DMS153 treated with DMSO at 0.1 percent for 48 hours (cell line): ENCODE data around the gene OR5H2.
"Not testable (repeated sequence)": the region's sequence is repeated elsewhere in the genome, so short reads cannot be mapped to it uniquely, and the experiment has no call there.

ENCODE experiments used
- DNase-seq: peaks from one replicate; lab custom pipeline; 2025; ENCODE audit not compliant: unreplicated experiment; lab: John Stamatoyannopoulos, UW

The OR5H2 gene

GRCh38 chr3:98282205-98282604 is at the start of gene OR5H2:
TSS of gene OR5H2 (plus strand) at chr3:98282505. CDS start at chr3:98282903, 398 bp downstream.
- no peak for DNase-seq

DNA sequence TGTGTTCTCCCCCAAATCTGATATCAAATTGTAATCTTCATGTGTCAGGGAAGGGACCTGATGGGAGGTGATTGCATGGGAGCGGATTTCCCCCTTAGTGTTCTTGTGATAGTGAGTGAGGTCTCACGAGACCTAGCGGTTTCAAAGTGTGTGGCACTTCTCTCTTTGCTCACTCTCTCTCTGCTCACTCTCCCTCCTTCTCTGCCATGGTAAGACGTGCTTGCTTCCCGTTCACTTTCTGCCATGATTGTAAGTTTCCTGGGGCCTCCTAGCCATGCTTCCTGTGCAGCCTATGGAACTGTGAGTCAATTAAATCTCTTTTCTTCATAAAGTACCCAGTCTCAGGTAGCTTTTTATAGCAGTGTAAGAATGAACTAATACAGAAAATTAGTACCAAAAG is 48.8 kb upstream of the OR5H2 start:
- no peak for DNase-seq

- no peak for DNase-seq
These were observed 42.2 kb upstream of the OR5H2 start for GRCh38 chr3:98240131-98240530.

DNA sequence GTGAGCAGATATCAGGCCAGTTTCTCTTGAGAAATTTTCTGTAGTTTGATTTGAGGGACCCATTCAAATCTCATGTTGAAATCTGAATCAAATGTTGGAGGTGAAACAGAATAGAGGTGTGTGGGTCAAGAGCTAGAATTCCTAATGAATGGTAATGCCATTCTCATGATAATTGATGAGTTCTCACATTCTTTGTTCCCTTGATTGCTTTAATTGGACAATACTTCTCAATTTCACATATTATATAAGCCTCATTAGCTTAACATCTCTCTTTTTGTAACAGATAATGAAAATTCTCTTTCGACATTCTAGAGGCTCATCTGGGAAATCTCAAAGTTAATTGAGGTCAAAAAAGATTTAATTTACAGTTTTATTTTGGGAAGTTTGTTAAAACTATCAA is 40.1 kb upstream of the OR5H2 start:
- no peak for DNase-seq

DNA sequence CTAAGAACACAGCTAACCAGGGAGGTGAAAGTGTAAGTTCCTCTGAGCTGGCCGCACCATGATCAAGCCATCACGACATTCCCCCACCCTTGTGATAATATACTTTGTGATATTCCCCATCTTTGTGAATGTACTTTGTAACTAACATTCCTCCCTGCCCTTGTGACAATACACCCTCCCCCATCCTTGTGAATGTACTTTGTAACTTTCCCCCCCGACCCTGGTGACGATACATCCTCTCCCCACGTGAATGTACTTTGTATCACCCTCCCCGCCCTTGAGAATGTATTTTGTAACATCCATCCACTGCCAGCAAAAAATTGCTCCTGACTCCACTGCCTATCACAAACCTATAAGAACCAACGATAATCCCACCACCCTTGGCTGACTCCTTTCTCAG is 38.5 kb upstream of the OR5H2 start:
- no peak for DNase-seq

GRCh38 chr3:98246142-98246541 is 36.2 kb upstream of the OR5H2 start:
- DNase-seq, result no peak

DNA sequence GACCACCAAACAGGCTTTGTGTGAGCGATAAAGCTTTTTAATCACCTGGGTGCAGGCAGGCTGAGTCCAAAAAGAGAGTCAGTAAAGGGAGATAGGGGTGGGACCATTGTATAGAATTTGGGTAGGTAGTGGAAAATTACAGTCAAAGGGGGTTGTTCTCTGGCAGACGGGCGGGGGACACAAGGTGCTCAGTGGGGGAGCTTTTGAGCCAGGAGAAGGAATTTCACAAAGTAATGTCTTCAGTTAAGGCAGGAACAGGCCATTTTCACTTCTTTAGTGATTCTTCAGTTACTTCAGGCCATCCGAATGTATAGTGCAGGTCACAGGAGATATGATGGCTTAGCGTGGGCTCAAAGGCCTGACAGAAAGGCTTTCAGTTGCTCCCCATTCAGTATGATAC is 26.3 kb upstream of the OR5H2 start:
- DNase-seq, result not testable (repeated sequence)

DNA sequence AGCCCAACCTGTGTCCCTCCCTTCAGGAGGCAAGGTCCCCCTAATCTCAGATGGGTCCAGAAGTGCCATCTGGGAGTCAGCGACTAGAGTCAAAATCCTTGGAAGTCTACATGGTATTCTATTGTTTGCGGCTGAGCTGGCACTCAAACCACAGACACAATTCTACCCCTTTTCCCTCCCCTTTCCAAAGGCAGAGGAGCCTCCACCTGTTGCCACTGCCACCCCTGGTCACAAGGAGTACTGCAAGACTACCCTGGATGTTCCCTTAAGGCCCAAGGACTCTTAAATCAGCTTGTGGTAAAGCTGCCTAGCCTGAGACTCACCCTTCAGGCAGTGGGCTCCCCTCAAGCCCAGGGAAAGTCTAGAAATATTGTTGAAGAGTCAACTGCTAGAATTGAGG is 22.6 kb upstream of the OR5H2 start:
- no peak for DNase-seq

DNA sequence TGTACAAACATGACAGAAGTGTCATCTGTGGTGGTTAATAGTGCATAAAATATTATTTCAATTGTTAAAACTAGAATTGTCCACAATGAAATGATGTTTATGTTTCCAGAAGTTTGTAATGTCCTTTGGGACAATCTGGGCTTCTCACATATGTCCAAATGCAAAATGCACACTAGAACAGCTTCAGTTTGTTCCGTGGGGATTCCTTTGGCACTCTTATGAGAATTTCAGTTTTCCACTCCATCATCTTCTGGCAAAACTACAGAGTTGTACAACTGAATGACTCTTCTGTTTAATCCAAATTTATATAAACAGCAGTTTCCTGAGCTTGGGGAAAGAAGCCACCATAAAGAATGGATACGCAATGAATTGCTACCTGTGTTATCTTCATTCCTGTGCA is 20.3 kb upstream of the OR5H2 start:
- no peak for DNase-seq

- DNase-seq, result no peak
These were observed 18.4 kb upstream of the OR5H2 start, which contains the start of gene OR5H6 for GRCh38 chr3:98263944-98264343. TSS of gene OR5H6 (plus strand) at chr3:98264244. CDS start at chr3:98264333, 89 bp downstream.

- no peak for DNase-seq
These were observed 12.5 kb upstream of the OR5H2 start for GRCh38 chr3:98269846-98270245.

DNA sequence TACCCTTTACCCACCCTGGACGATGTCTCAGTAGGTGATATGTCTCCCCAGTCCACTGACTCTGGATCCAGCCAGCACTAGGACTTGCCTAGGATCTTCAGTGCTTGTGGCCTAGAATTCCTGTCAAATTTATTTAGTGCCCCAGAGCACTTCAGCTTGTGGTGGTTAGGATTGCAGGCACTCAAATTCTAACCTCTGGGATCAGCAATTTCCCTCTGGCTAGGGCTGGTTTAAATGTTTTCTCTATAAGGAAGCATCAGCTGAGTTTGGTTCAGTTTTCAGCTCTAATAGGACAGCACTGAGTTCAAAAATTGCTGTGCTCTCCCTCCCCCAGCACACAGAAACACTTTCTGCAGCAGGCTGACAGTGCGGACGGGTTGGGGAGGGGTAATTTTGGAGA is 10.2 kb upstream of the OR5H2 start:
- DNase-seq, result no peak

- no peak for DNase-seq
These were observed 7.4 kb upstream of the OR5H2 start for GRCh38 chr3:98274914-98275313.

DNA sequence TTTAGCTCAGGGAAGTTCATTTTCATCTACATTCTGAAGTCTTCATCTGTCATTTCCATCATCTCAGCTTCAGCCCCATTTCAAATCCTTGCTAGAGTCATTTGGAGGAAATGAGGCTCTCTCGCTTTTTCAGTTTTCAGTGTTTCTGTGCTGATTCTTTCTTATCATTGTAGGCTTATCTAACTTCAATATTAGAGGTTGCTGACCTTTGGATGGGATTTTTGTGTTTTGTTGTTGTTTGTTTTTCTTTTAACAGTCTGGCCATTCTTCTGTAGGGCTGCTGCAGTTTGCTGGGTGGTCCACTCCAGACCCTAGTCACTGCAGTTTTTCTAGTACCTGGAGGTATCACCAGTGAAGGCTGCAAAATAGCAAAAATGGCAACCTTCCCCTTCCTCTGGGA is 8.6 kb downstream of the OR5H2 start:
- no peak for DNase-seq

DNA sequence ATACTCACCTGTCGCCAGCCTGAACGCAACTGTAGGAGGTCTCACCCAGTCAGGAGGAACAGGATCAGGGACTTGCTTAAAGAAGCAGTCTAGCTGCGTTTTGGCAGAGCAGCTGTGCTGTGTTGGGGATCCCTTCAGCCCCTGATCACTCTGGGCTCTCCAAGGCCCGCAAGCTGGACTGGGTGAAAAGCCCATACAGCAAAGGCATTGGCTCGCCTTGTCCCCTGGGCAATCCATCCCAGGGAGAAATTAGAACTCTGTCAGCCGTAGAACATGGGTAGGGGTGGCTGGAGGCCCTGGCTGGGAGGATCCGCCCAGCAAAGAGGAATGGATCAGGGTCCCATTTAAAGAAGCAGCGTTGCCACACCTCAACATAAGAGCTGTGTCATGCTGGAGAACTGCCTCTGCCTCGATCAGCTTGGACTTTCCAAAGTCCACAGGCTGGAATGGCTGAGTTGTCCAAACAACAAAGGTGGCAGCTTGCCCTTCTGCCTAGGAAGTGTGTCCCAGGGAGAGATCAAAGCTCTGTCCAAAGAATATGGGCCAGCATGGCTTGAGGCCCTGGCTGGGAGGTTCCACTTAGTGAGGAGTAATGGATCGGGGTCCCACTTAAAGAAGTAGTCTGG is 9.1 kb downstream of the OR5H2 start:
- no peak for DNase-seq

GRCh38 chr3:98322101-98322500 is 39.8 kb downstream of the OR5H2 start:
- no peak for DNase-seq

- no peak for DNase-seq
These were observed 40.4 kb downstream of the OR5H2 start for GRCh38 chr3:98322686-98323085.

- no peak for DNase-seq
These were observed 41.1 kb downstream of the OR5H2 start for GRCh38 chr3:98323425-98323824.

- DNase-seq, result no peak
These were observed 42.8 kb downstream of the OR5H2 start for GRCh38 chr3:98325055-98325454.

GRCh38 chr3:98326105-98326893 is 44.0 kb downstream of the OR5H2 start:
- no peak for DNase-seq

DNA sequence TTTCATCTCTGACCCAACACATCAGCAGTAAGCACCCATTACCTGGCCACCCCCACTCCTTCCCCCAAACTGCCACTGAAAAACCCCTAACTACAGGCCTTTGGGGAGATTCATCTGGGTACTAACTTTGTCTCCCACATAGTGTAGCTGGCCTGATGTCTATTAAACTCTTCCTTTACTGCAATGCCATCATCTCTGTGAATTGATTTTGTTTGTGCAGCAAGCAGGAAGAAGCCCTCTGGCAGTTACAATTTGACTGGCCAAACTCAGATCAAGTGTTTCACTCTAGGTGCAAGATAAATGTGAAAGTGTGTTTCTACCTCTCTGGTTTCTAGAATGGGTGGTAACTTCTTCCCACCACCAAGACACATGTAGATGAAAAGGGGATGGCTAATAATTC is 44.6 kb downstream of the OR5H2 start:
- no peak for DNase-seq

DNA sequence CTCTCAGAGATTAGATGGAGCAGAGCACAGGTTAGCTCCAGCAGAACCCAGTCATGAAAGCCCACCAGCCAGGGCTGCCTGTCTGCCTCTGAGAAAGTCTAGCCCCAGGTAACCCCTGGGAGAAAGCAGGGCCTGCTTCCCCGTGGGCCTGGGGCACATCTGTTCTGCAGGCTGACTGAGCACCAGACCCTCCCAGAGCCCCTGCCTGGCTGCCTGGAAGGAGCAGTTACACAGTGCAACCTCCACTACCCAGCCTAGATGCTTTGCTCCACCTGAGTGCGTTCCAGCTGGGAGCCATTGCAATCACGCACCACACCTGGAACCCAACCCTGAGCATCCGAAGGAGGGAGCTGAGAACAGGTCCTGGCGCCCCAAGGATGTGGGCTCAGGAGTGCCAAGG is 46.6 kb downstream of the OR5H2 start:
- no peak for DNase-seq
